Smooth muscle cell (in vitro differentiated cells): ENCODE results near the gene HYKK. TPM values are rescaled to one million over a fixed set of nuclear protein-coding genes. Genes with fewer than 3 reads are reported as not detected.

Experiments used
- DNase-seq: peaks from one replicate; lab custom pipeline; 2025; ENCODE audit not compliant: unreplicated experiment; lab: John Stamatoyannopoulos, UW
- H2AFZ ChIP-seq: fragments of 200-600 bp; sonication (generic); 2 replicates; pipeline ENCODE4 v1.6.0; 2016; ENCODE audit warnings: antibody characterized with exemption, low read depth, mild to moderate bottlenecking
- H3F3A ChIP-seq: fragments of 200-600 bp; sonication (generic); 2 replicates; pipeline ENCODE4 v1.6.0; 2017; ENCODE audit warnings: antibody characterized with exemption, low read depth
- H3K27ac ChIP-seq: fragments of 200-600 bp; sonication (generic); 2 replicates; pipeline ENCODE4 v1.5.1; 2016; ENCODE audit warnings: low read depth, mild to moderate bottlenecking
- H3K27me3 ChIP-seq: fragments of 200-600 bp; sonication (generic); 2 replicates; pipeline ENCODE4 v1.6.1; 2016; ENCODE audit warnings: low read depth, mild to moderate bottlenecking
- H3K36me3 ChIP-seq: fragments of 200-600 bp; sonication (generic); 2 replicates; pipeline ENCODE4 v1.5.1; 2016; ENCODE audit warnings: low read depth
- H3K4me1 ChIP-seq: fragments of 200-600 bp; sonication (generic); 2 replicates; pipeline ENCODE4 v1.5.1; 2016; ENCODE audit warnings: low read depth
- H3K4me2 ChIP-seq: fragments of 200-600 bp; sonication (generic); 2 replicates; pipeline ENCODE4 v1.6.0; 2016; ENCODE audit warnings: mild to moderate bottlenecking
- H3K4me3 ChIP-seq: fragments of 200-600 bp; sonication (generic); 2 replicates; pipeline ENCODE4 v1.5.1; 2016; ENCODE audit warnings: mild to moderate bottlenecking
- H3K79me2 ChIP-seq: fragments of 200-600 bp; sonication (generic); 2 replicates; pipeline ENCODE4 v1.6.0; 2016; ENCODE audit warnings: low read depth, mild to moderate bottlenecking
- H3K9ac ChIP-seq: fragments of 200-600 bp; sonication (generic); 2 replicates; pipeline ENCODE4 v1.6.0; 2016; ENCODE audit warnings: low read depth
- H3K9me3 ChIP-seq: fragments of 200-600 bp; sonication (generic); replicated peaks from 2 replicates; pipeline ENCODE4 v1.5.1; 2016; ENCODE audit warnings: low read depth
- H4K20me1 ChIP-seq: fragments of 200-600 bp; sonication (generic); 2 replicates; pipeline ENCODE4 v1.6.0; 2016; ENCODE audit warnings: low read depth
- WGBS: methylation state at CpG from one replicate; pipeline ENCODE4 v1.1.7; 2016; ENCODE audit warnings: low lambda C conversion rate; 5-methylcytosine and 5-hydroxymethylcytosine counted together
- polyA plus RNA-seq: library from polyadenylated mRNA; unstranded; fragments of >200 nt; fragmentation: Nextera tagmentation; extraction: Ambion mirVana; gene quantifications from 2 replicates; pipeline ENCODE4 v1.2.1, GENCODE V29; 2016
- total RNA-seq: library from RNA; depleted of rRNA; stranded (reverse); fragments of >200 nt; gene quantifications from 2 replicates; pipeline ENCODE4 v1.2.3, GENCODE V29; 2014
- TF ChIP-seq, protein P1 (sequence below): fragments of 200-600 bp; sonication (generic); IDR thresholded peaks from 2 replicates; pipeline ENCODE4 v1.5.1; 2017; ENCODE audit warnings: borderline replicate concordance, mild to moderate bottlenecking, antibody characterized with exemption; ENCODE audit not compliant: insufficient read depth, poor library complexity, severe bottlenecking

Gene HYKK
- total and polyA plus RNA-seq, 2 experiments from 2014 or later, result 0.54 to 2.4 TPM

DNA sequence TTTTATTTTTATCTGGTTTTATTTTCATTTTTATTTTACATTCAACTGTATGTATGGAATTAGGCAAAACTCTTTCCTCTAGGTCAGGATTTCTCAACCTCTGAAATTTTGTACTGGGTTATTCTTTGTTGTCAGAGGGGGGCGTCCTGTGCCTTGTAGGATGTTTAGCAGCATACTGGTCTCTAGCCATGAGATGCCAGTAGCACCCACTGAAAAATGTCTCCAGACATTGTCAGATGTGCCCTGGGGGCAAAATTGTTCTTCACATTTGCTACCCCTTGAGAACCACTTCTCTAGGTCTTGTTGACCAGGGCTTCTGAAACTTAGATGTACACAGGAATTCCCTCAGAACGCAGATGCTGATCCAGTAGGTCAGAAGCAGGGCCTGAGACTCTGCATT lies 63.3 kb downstream of the HYKK start:
- Histone ChIP-seq H3K36me3 (no peaks in the 10 kb centered on the region), H3K9me3 (no peaks in the 10 kb centered on the region), H4K20me1 (no peaks in the 10 kb centered on the region), H3K9ac (no peak overlapping the region), H3K4me3 (no peak overlapping the region), H3K27me3 (peaks cover 4% of the 10 kb centered on the region), H3F3A (no peaks in the 10 kb centered on the region), H3K79me2 (no peaks in the 10 kb centered on the region), H3K4me1 (no peaks in the 10 kb centered on the region), H2AFZ (no peak overlapping the region), H3K4me2 (no peak overlapping the region), H3K27ac (no peak overlapping the region)
- no peak for DNase-seq
- TF ChIP-seq, protein P1, sequence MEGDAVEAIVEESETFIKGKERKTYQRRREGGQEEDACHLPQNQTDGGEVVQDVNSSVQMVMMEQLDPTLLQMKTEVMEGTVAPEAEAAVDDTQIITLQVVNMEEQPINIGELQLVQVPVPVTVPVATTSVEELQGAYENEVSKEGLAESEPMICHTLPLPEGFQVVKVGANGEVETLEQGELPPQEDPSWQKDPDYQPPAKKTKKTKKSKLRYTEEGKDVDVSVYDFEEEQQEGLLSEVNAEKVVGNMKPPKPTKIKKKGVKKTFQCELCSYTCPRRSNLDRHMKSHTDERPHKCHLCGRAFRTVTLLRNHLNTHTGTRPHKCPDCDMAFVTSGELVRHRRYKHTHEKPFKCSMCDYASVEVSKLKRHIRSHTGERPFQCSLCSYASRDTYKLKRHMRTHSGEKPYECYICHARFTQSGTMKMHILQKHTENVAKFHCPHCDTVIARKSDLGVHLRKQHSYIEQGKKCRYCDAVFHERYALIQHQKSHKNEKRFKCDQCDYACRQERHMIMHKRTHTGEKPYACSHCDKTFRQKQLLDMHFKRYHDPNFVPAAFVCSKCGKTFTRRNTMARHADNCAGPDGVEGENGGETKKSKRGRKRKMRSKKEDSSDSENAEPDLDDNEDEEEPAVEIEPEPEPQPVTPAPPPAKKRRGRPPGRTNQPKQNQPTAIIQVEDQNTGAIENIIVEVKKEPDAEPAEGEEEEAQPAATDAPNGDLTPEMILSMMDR, result no peak
- 89% methylated on average over 2 of the region's 2 CpGs for WGBS

DNA sequence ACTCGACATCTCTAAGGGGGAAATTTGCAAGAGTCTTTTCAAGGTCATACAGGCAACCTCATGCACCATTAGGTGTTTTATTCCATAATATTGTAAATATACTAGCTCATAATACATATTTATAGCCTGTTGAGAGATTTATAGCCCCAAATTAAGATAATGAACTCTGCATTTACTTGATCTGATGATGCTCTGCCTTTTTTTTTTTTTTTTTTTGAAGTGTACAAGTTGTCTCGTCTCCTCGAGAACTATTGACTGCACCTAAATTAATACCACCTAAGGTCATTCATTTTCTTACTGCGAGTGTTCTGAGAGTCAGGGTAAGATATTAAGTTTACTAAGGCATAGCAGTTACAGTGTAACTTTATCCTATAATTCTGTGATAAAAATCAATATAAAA lies 64.0 kb downstream of the HYKK start:
- TF ChIP-seq, protein P1, result no peak
- 89% methylated on average over 4 of the region's 4 CpGs for WGBS

DNA sequence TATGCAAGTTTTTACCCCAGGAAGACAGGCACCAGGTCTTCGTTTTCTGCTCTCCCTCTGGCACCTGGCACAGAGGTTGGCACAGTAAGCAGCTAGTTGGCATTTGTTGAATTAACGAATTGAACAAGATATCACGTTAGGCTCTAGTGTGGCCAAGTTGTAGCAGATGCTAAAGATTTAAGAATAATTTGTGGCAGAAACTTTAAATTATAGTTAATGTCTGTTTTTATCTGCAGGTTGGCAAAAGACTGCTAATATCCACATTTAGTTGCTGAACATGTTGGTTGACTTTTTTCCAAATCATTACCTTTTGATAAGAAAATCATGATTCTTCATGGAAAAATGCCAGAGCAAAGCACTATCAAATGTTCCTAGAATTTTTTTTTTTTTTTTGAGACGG lies 66.0 kb downstream of the HYKK start:
- Histone ChIP-seq H3K27me3 (no peaks in the 10 kb centered on the region), H2AFZ (no peak overlapping the region), H3K4me2 (no peak overlapping the region), H3K36me3 (no peaks in the 10 kb centered on the region), H3K27ac (no peak overlapping the region), H3K9me3 (no peaks in the 10 kb centered on the region), H4K20me1 (no peaks in the 10 kb centered on the region), H3F3A (no peaks in the 10 kb centered on the region), H3K4me3 (no peak overlapping the region), H3K9ac (no peak overlapping the region), H3K4me1 (no peaks in the 10 kb centered on the region), H3K79me2 (no peaks in the 10 kb centered on the region)
- TF ChIP-seq, protein P1, result no peak
- 72% methylated on average over 4 of the region's 4 CpGs for WGBS
- DNase-seq, result no peak

More for the DNA sequence above, 64.0 kb downstream of the HYKK start:
- no peaks in the 10 kb centered on the region for H3K9me3 ChIP-seq
- no peaks in the 10 kb centered on the region for H3F3A ChIP-seq
- DNase-seq, result no peak
- no peak overlapping the region for H3K9ac ChIP-seq
- H3K79me2 ChIP-seq, result no peaks in the 10 kb centered on the region
- no peaks in the 10 kb centered on the region for H4K20me1 ChIP-seq
- H2AFZ ChIP-seq, result no peak overlapping the region
- H3K27ac ChIP-seq, result no peak overlapping the region
- no peak overlapping the region for H3K4me2 ChIP-seq
- no peaks in the 10 kb centered on the region for H3K4me1 ChIP-seq
- H3K27me3 ChIP-seq, result peaks cover 3% of the 10 kb centered on the region
- H3K4me3 ChIP-seq, result no peak overlapping the region
- H3K36me3 ChIP-seq, result no peaks in the 10 kb centered on the region

DNA sequence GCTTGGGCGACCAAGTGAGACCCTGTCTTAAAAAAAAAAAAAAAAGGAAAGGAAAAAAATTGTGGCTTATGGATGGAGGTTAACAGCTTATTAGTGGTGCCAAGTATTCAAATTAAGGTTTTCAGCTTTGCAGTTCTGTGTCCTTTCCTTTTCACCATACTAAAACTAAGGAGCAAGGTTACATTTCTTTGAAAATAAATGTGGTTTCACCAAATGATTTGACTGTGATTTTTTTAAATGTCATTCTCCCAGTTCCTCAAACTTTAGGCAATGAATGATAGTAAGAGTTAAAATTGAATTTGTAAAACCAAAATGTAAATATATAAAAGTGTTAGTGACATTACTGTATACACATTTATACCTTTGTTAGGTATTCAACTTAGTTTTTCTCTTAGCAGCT lies 67.6 kb downstream of the HYKK start:
- no peak overlapping the region for H3K4me2 ChIP-seq

More for the DNA sequence above, 67.6 kb downstream of the HYKK start:
- TF ChIP-seq, protein P1, result no peak
- Histone ChIP-seq H3K79me2 (no peaks in the 10 kb centered on the region), H3K4me3 (no peak overlapping the region), H3K36me3 (no peaks in the 10 kb centered on the region), H3K27me3 (no peaks in the 10 kb centered on the region), H4K20me1 (no peaks in the 10 kb centered on the region), H3K9ac (no peak overlapping the region), H2AFZ (no peak overlapping the region), H3K27ac (no peak overlapping the region), H3F3A (no peaks in the 10 kb centered on the region), H3K4me1 (no peaks in the 10 kb centered on the region), H3K9me3 (no peaks in the 10 kb centered on the region)
- 100% methylated on average over 1 of the region's 1 CpG for WGBS
- DNase-seq, result no peak
